H9 (cell line): ENCODE data around the gene RPGRIP1L. TPM values are rescaled to one million over a fixed set of nuclear protein-coding genes. Genes with fewer than 3 reads are reported as not detected.

Experiments used
- DNase-seq: peaks from one replicate; pipeline ENCODE4 v3.0.0-alpha.2; 2017
- H2AFZ ChIP-seq: one replicate; pipeline ENCODE4 v1.6.1; 2013; ENCODE audit warnings: mild to moderate bottlenecking, low read length, control low read depth, moderate library complexity
- H2AK5ac ChIP-seq: 2 replicates; pipeline ENCODE4 v1.6.1; 2013; ENCODE audit warnings: low read length, control low read depth, mixed read lengths; ENCODE audit not compliant: insufficient read length
- H2BK120ac ChIP-seq: one replicate; pipeline ENCODE4 v1.6.1; 2013; ENCODE audit warnings: low read depth, mild to moderate bottlenecking, low read length, control low read depth, inconsistent platforms; ENCODE audit not compliant: poor library complexity, severe bottlenecking
- H2BK12ac ChIP-seq: 2 replicates; pipeline ENCODE4 v1.6.1; 2013; ENCODE audit warnings: low read length, control low read depth, mixed read lengths, low read depth; ENCODE audit not compliant: insufficient read length
- H2BK15ac ChIP-seq: 2 replicates; pipeline ENCODE4 v1.6.1; 2013; ENCODE audit warnings: low read depth, low read length, control low read depth
- H2BK20ac ChIP-seq: one replicate; pipeline ENCODE4 v1.6.1; 2013; ENCODE audit warnings: low read depth, mild to moderate bottlenecking, low read length, control low read depth, inconsistent platforms; ENCODE audit not compliant: poor library complexity, severe bottlenecking
- H2BK5ac ChIP-seq: 2 replicates; pipeline ENCODE4 v1.6.1; 2013; ENCODE audit warnings: low read length, control low read depth, mixed read lengths; ENCODE audit not compliant: insufficient read length
- H3K14ac ChIP-seq: 2 replicates; pipeline ENCODE4 v1.6.1; 2013; ENCODE audit warnings: low read length, control low read depth; ENCODE audit not compliant: insufficient read depth
- H3K18ac ChIP-seq: 2 replicates; pipeline ENCODE4 v1.6.1; 2013; ENCODE audit warnings: low read depth, mild to moderate bottlenecking, mixed read lengths, low read length, control low read depth; ENCODE audit not compliant: insufficient read length
- H3K23ac ChIP-seq: 2 replicates; pipeline ENCODE4 v1.6.1; 2013; ENCODE audit warnings: low read length, control low read depth, mixed read lengths, low read depth; ENCODE audit not compliant: insufficient read length
- H3K23me2 ChIP-seq: 2 replicates; pipeline ENCODE4 v1.6.1; 2013; ENCODE audit warnings: low read depth, mild to moderate bottlenecking, mixed read lengths, low read length, control low read depth; ENCODE audit not compliant: insufficient read length, poor library complexity, severe bottlenecking
- H3K27ac ChIP-seq: 2 replicates; pipeline ENCODE4 v1.5.1; 2013; ENCODE audit warnings: low read length, control low read depth, mixed read lengths, low read depth; ENCODE audit not compliant: insufficient read length
- H3K27me3 ChIP-seq: 2 replicates; pipeline ENCODE4 v1.6.1; 2013; ENCODE audit warnings: low read length, control low read depth, inconsistent platforms; ENCODE audit not compliant: insufficient read depth
- H3K4ac ChIP-seq: 2 replicates; pipeline ENCODE4 v1.6.1; 2013; ENCODE audit warnings: low read depth, mild to moderate bottlenecking, control low read depth, inconsistent platforms, low read length, moderate library complexity
- H3K4me1 ChIP-seq: 2 replicates; pipeline ENCODE4 v1.6.1; 2013; ENCODE audit warnings: low read length, control low read depth, inconsistent platforms; ENCODE audit not compliant: insufficient read depth
- H3K4me2 ChIP-seq: 2 replicates; pipeline ENCODE4 v1.6.1; 2013; ENCODE audit warnings: low read length, control low read depth, mixed read lengths; ENCODE audit not compliant: insufficient read length, insufficient read depth
- H3K56ac ChIP-seq: 2 replicates; pipeline ENCODE4 v1.6.1; 2013; ENCODE audit warnings: low read depth, mild to moderate bottlenecking, mixed read lengths, low read length, control low read depth; ENCODE audit not compliant: insufficient read length
- H3K79me1 ChIP-seq: 2 replicates; pipeline ENCODE4 v1.6.1; 2013; ENCODE audit warnings: low read depth, mild to moderate bottlenecking, moderate library complexity, low read length, control low read depth, inconsistent platforms; ENCODE audit not compliant: insufficient read depth, poor library complexity, severe bottlenecking
- H3K79me2 ChIP-seq: 2 replicates; pipeline ENCODE4 v1.6.1; 2013; ENCODE audit warnings: low read length, control low read depth, inconsistent platforms; ENCODE audit not compliant: insufficient read depth
- H3K9ac ChIP-seq: 2 replicates; pipeline ENCODE4 v1.6.1; 2013; ENCODE audit warnings: low read length, control low read depth, mixed read lengths; ENCODE audit not compliant: insufficient read length; ENCODE audit errors: extremely low read depth
- H3K9me3 ChIP-seq: one replicate; pipeline ENCODE4 v1.6.1; 2013; ENCODE audit warnings: low read depth, low read length, inconsistent platforms; ENCODE audit not compliant: control insufficient read depth
- H3T11ph ChIP-seq: one replicate; pipeline ENCODE4 v1.6.1; 2013; ENCODE audit warnings: mild to moderate bottlenecking, low read length, control low read depth, inconsistent platforms
- H4K20me1 ChIP-seq: one replicate; pipeline ENCODE4 v1.6.1; 2013; ENCODE audit not compliant: control insufficient read depth, insufficient read length, insufficient read depth
- H4K5ac ChIP-seq: 2 replicates; pipeline ENCODE4 v1.6.1; 2013; ENCODE audit warnings: low read depth, mild to moderate bottlenecking, mixed read lengths, low read length, control low read depth; ENCODE audit not compliant: insufficient read length
- H4K8ac ChIP-seq: replicated peaks from 2 replicates; pipeline ENCODE4 v1.6.1; 2013; ENCODE audit warnings: low read length, control low read depth, mixed read lengths, low read depth; ENCODE audit not compliant: insufficient read length
- H4K91ac ChIP-seq: 2 replicates; pipeline ENCODE4 v1.6.1; 2013; ENCODE audit warnings: low read depth, mild to moderate bottlenecking, moderate library complexity, mixed read lengths, low read length, control low read depth; ENCODE audit not compliant: insufficient read length
- H3K27ac Mint-ChIP-seq, 3 experiments: 2 replicates in 2 of 3; 3 replicates in 1 of 3; pipeline ENCODE4 v1.8.0; 2020 to 2021; ENCODE audit warnings: mixed read lengths in 3 of 3, mild to moderate bottlenecking in 1 of 3, moderate library complexity in 1 of 3
- H3K27me3 Mint-ChIP-seq: 2 replicates; pipeline ENCODE4 v1.8.0; 2021; ENCODE audit warnings: low read depth, mild to moderate bottlenecking, moderate library complexity, mixed read lengths
- H3K36me3 Mint-ChIP-seq, 3 experiments: 2 replicates in 2 of 3; 3 replicates in 1 of 3; pipeline ENCODE4 v1.8.0; 2020 to 2021; ENCODE audit warnings: low read depth in 3 of 3, mixed read lengths in 3 of 3; ENCODE audit not compliant: insufficient read depth in 1 of 3
- H3K4me1 Mint-ChIP-seq, 2 experiments: 2 replicates each; pipeline ENCODE4 v1.8.0; 2020; ENCODE audit warnings: mixed read lengths in 2 of 2
- H3K4me3 Mint-ChIP-seq, 2 experiments: 2 replicates in 1 of 2; 3 replicates in 1 of 2; pipeline ENCODE4 v1.8.0; 2020 to 2021; ENCODE audit warnings: mild to moderate bottlenecking in 2 of 2, mixed read lengths in 2 of 2, moderate library complexity in 1 of 2
- H3K9me3 Mint-ChIP-seq, 2 experiments: 2 replicates in 1 of 2; 3 replicates in 1 of 2; pipeline ENCODE4 v1.8.0; 2020; ENCODE audit warnings: mild to moderate bottlenecking in 2 of 2, mixed read lengths in 2 of 2, moderate library complexity in 1 of 2
- WGBS: extraction: QIAGEN DNeasy Blood & Tissue Kit; methylation state at CpG from one replicate; pipeline ENCODE4 v1.1.7; 2013; ENCODE audit warnings: missing lambda C conversion rate, low lambda C conversion rate, mixed read lengths; ENCODE audit not compliant: insufficient read length; ENCODE audit errors: extremely low coverage; 5-methylcytosine and 5-hydroxymethylcytosine counted together
- total RNA-seq: library from RNA; stranded (reverse); gene quantifications from 2 replicates; pipeline ENCODE4 v1.2.1, GENCODE V29; 2021
- TF ChIP-seq, protein P1 (sequence below): fragments of 200-600 bp; sonication (generic); conservative IDR thresholded peaks from 3 replicates; pipeline ENCODE4 v1.8.0; 2021; ENCODE audit warnings: antibody characterized with exemption, mild to moderate bottlenecking

The RPGRIP1L gene
- total RNA-seq, 1 experiment from 2014 or later, result 11.7 TPM

DNA sequence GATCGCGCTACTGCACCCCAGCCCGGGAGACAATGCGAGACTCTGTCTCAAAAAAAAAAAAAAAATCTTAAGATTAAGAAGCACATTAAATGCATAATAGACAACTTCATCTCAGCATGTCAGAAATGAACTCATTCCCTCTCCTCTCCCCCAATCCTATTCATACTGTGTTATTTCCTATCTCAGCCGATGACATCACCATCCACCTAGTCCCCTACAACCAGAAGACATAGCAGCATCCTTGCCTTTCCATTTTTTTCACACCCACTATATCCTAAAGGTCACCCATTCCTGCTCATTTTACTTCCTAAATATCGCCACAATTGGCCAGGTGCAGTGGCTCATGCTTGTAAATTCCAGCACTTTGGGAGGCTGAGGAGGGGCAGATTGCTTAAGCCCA, 81.3 kb downstream of the RPGRIP1L start:
- DNase-seq, result no peak
- TF ChIP-seq, protein P1, sequence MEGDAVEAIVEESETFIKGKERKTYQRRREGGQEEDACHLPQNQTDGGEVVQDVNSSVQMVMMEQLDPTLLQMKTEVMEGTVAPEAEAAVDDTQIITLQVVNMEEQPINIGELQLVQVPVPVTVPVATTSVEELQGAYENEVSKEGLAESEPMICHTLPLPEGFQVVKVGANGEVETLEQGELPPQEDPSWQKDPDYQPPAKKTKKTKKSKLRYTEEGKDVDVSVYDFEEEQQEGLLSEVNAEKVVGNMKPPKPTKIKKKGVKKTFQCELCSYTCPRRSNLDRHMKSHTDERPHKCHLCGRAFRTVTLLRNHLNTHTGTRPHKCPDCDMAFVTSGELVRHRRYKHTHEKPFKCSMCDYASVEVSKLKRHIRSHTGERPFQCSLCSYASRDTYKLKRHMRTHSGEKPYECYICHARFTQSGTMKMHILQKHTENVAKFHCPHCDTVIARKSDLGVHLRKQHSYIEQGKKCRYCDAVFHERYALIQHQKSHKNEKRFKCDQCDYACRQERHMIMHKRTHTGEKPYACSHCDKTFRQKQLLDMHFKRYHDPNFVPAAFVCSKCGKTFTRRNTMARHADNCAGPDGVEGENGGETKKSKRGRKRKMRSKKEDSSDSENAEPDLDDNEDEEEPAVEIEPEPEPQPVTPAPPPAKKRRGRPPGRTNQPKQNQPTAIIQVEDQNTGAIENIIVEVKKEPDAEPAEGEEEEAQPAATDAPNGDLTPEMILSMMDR, result no peak
- Mint-ChIP-seq H3K27ac (no peak overlapping the region), H3K4me1 (peaks cover 3 to 7% of the 10 kb centered on the region in 2 experiments; a peak in 2 of 4 replicates), H3K9me3 (peaks cover 5 to 7% of the 10 kb centered on the region in 2 experiments; a peak in 3 of 5 replicates), H3K4me3 (no peak overlapping the region), H3K36me3 (peaks cover 2 to 11% (median 2%) of the 10 kb centered on the region in 3 experiments; a peak in 4 of 7 replicates), H3K27me3 (no peaks in the 10 kb centered on the region)
- no peak overlapping the region for H2BK120ac ChIP-seq
- H3K14ac ChIP-seq, result no peak overlapping the region
- H4K8ac ChIP-seq, result no peak overlapping the region
- H3K27ac ChIP-seq, result no peak overlapping the region
- no peak overlapping the region for H2BK5ac ChIP-seq
- H3K79me2 ChIP-seq, result no peaks in the 10 kb centered on the region
- H2AFZ ChIP-seq, result no peak overlapping the region
- 100% methylated on average over 1 of the region's 6 CpGs for WGBS
- H2BK20ac ChIP-seq, result no peak overlapping the region
- H2AK5ac ChIP-seq, result no peak overlapping the region
- no peak overlapping the region for H3K9ac ChIP-seq
- no peak overlapping the region for H3K4me2 ChIP-seq
- H3K4me1 ChIP-seq, result no peaks in the 10 kb centered on the region
- no peaks in the 10 kb centered on the region for H3K9me3 ChIP-seq
- no peak overlapping the region for H2BK12ac ChIP-seq
- no peaks in the 10 kb centered on the region for H3K79me1 ChIP-seq
- no peak overlapping the region for H3K18ac ChIP-seq
- no peak overlapping the region for H4K91ac ChIP-seq
- no peak overlapping the region for H3T11ph ChIP-seq
- H4K5ac ChIP-seq, result no peak overlapping the region
- H2BK15ac ChIP-seq, result no peak overlapping the region
- no peak overlapping the region for H3K56ac ChIP-seq
- no peaks in the 10 kb centered on the region for H3K23me2 ChIP-seq
- H3K23ac ChIP-seq, result no peak overlapping the region
- H4K20me1 ChIP-seq, result no peaks in the 10 kb centered on the region
- H3K27me3 ChIP-seq, result no peaks in the 10 kb centered on the region
- H3K4ac ChIP-seq, result no peak overlapping the region
